Measurements from ENCODE around the gene ATP8B1. TPM values are rescaled to one million over a fixed set of nuclear protein-coding genes. Genes with fewer than 3 reads are reported as not detected.
A peak's percentile ranks its signal among the peaks of the same experiment; 100 is the strongest.

ATP8B1 gene
- total and polyA plus RNA-seq, 2 donors (not counting 1 experiment from before 2014, with no cell fraction given): 109 to 125 TPM

DNA sequence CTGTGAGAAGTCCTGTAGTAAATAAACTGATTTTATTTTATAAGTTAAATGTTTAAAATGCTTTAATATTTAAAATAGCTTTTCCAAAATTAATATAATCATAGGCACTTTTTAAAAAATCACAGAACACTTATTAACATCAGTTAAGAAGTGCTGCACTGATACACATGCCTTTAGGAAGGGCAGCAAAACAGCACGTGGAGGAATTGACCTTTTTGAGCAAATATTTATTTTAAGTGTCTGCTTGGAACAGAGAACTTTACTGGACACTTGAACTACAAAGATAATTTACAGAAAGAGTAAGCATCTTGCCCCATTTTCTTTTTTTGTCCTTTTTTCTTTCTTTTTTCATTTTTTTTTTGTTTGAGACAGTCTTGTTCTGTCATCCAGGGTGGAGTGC lies 93.8 kb downstream of the ATP8B1 start:
- Histone ChIP-seq H3K36me3 (ENCODE audit: control insufficient read depth, insufficient read depth, low read length) (peaks cover 4% of the 10 kb centered on the region), H3K79me2 (ENCODE audit: control insufficient read depth, insufficient read depth, low read length) (peaks cover 74% of the 10 kb centered on the region), H3K9me3 (ENCODE audit: control insufficient read depth, insufficient read depth, low read depth, low read length) (no peaks in the 10 kb centered on the region), H3K27ac (ENCODE audit: insufficient read depth, low read length) (no peak overlapping the region), H3K9ac (ENCODE audit: insufficient read depth, low read length) (no peak overlapping the region), H3K4me2 (ENCODE audit: extremely low read depth, insufficient read depth, low read length) (no peak overlapping the region), H3K4me3 (replicated peaks in 1 of 4; ENCODE audit: control extremely low read depth in 1 of 4, insufficient read depth in 1 of 4, low read depth in 3 of 4, low read length in 4 of 4) (no peak overlapping the region), H3K27me3 (ENCODE audit: control insufficient read depth, insufficient read depth, low read length) (no peaks in the 10 kb centered on the region), H3K4me1 (ENCODE audit: control insufficient read depth, extremely low read depth, insufficient read depth, low read length) (peaks cover 3% of the 10 kb centered on the region), H4K20me1 (ENCODE audit: control insufficient read depth, extremely low read depth, insufficient read depth, low read length) (peaks cover 2% of the 10 kb centered on the region), H2AFZ (ENCODE audit: low read length) (no peak overlapping the region)
- TF ChIP-seq EZH2 (IDR thresholded peaks at IDR 0.05; ENCODE audit: low read length, missing control alignments): no peak
- TF ChIP-seq, protein P1, sequence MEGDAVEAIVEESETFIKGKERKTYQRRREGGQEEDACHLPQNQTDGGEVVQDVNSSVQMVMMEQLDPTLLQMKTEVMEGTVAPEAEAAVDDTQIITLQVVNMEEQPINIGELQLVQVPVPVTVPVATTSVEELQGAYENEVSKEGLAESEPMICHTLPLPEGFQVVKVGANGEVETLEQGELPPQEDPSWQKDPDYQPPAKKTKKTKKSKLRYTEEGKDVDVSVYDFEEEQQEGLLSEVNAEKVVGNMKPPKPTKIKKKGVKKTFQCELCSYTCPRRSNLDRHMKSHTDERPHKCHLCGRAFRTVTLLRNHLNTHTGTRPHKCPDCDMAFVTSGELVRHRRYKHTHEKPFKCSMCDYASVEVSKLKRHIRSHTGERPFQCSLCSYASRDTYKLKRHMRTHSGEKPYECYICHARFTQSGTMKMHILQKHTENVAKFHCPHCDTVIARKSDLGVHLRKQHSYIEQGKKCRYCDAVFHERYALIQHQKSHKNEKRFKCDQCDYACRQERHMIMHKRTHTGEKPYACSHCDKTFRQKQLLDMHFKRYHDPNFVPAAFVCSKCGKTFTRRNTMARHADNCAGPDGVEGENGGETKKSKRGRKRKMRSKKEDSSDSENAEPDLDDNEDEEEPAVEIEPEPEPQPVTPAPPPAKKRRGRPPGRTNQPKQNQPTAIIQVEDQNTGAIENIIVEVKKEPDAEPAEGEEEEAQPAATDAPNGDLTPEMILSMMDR (conservative IDR thresholded peaks at IDR 0.05 in 1 of 2, IDR thresholded peaks at IDR 0.05 in 1 of 2; ENCODE audit: low read depth in 1 of 2, low read length in 2 of 2): no peak
- peak in 1 of 2 donors; percentile 29 for DNase-seq (ENCODE audit: low read depth in 2 of 2)

- H3K27me3 ChIP-seq (ENCODE audit: control insufficient read depth, insufficient read depth, low read length): no peaks in the 10 kb centered on the region
- no peaks in the 10 kb centered on the region for H4K20me1 ChIP-seq (ENCODE audit: control insufficient read depth, extremely low read depth, insufficient read depth, low read length)
- no peak overlapping the region for H3K9ac ChIP-seq (ENCODE audit: insufficient read depth, low read length)
- H2AFZ ChIP-seq (ENCODE audit: low read length): no peak overlapping the region
- no peak overlapping the region for H3K4me2 ChIP-seq (ENCODE audit: extremely low read depth, insufficient read depth, low read length)
- peaks cover 2% of the 10 kb centered on the region for H3K36me3 ChIP-seq (ENCODE audit: control insufficient read depth, insufficient read depth, low read length)
- no peak for DNase-seq (ENCODE audit: low read depth in 2 of 2)
- TF ChIP-seq EZH2 (IDR thresholded peaks at IDR 0.05; ENCODE audit: low read length, missing control alignments): no peak
- TF ChIP-seq, protein P1 (conservative IDR thresholded peaks at IDR 0.05 in 1 of 2, IDR thresholded peaks at IDR 0.05 in 1 of 2; ENCODE audit: low read depth in 1 of 2, low read length in 2 of 2): no peak
- no peak overlapping the region for H3K27ac ChIP-seq (ENCODE audit: insufficient read depth, low read length)
- peaks cover 66% of the 10 kb centered on the region for H3K79me2 ChIP-seq (ENCODE audit: control insufficient read depth, insufficient read depth, low read length)
- peaks cover 3% of the 10 kb centered on the region for H3K4me1 ChIP-seq (ENCODE audit: control insufficient read depth, extremely low read depth, insufficient read depth, low read length)
- no peak overlapping the region for H3K4me3 ChIP-seq (replicated peaks in 1 of 4; ENCODE audit: control extremely low read depth in 1 of 4, insufficient read depth in 1 of 4, low read depth in 3 of 4, low read length in 4 of 4)
- no peaks in the 10 kb centered on the region for H3K9me3 ChIP-seq (ENCODE audit: control insufficient read depth, insufficient read depth, low read depth, low read length)
These were observed 94.8 kb downstream of the ATP8B1 start for GRCh38 chr18:57708288-57708687.

DNA sequence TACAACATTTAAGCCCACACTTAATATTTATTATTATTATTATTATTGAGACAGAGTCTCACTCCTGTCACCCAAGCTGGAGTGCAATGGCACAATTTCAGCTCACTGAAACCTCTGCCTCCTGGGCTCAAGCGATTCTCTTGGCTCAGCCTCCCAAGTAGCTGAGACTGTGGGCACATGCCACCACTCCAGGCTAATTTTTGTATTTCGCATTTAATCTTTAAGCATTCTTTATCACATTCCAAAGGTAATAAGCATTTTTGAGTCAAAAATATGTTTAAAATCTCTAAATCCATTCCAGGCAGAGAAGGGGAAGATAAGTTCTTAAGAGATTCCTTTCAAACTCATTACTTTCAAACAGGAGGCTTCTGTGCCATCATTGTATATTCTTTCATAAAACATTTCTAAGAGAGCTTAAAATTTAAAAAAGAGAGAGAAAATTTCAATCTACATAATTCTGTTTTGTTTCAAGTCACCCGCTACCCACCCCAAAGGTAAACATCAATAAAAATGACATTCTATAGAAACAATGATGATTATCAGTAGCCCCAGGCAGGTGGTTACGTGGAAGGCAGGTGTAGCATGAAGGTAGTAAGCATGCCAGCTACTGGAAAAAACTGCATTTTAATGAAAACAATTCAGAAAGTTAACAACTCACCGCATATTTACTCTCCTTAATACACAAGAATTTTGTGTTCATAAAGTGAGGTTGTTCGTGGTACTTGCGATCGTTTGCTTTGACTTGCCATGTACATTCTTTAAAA lies 97.1 kb downstream of the ATP8B1 start:
- H3K4me3 ChIP-seq (replicated peaks in 1 of 4; ENCODE audit: control extremely low read depth in 1 of 4, insufficient read depth in 1 of 4, low read depth in 3 of 4, low read length in 4 of 4): no peak overlapping the region
- H3K79me2 ChIP-seq (ENCODE audit: control insufficient read depth, insufficient read depth, low read length): peaks cover 57% of the 10 kb centered on the region
- TF ChIP-seq, protein P1 (conservative IDR thresholded peaks at IDR 0.05 in 1 of 2, IDR thresholded peaks at IDR 0.05 in 1 of 2; ENCODE audit: low read depth in 1 of 2, low read length in 2 of 2): no peak
- TF ChIP-seq EZH2 (IDR thresholded peaks at IDR 0.05; ENCODE audit: low read length, missing control alignments): no peak
- no peaks in the 10 kb centered on the region for H4K20me1 ChIP-seq (ENCODE audit: control insufficient read depth, extremely low read depth, insufficient read depth, low read length)
- no peaks in the 10 kb centered on the region for H3K27me3 ChIP-seq (ENCODE audit: control insufficient read depth, insufficient read depth, low read length)
- H3K4me1 ChIP-seq (ENCODE audit: control insufficient read depth, extremely low read depth, insufficient read depth, low read length): no peaks in the 10 kb centered on the region
- H3K9me3 ChIP-seq (ENCODE audit: control insufficient read depth, insufficient read depth, low read depth, low read length): no peaks in the 10 kb centered on the region
- no peak overlapping the region for H3K9ac ChIP-seq (ENCODE audit: insufficient read depth, low read length)
- DNase-seq (ENCODE audit: low read depth in 2 of 2): no peak
- no peak overlapping the region for H3K4me2 ChIP-seq (ENCODE audit: extremely low read depth, insufficient read depth, low read length)
- H3K36me3 ChIP-seq (ENCODE audit: control insufficient read depth, insufficient read depth, low read length): peaks cover 6% of the 10 kb centered on the region
- H3K27ac ChIP-seq (ENCODE audit: insufficient read depth, low read length): no peak overlapping the region
- no peak overlapping the region for H2AFZ ChIP-seq (ENCODE audit: low read length)

Data from fibroblast of lung (primary cell).